CD4-positive, alpha-beta T cell (primary cell): ENCODE data around the gene COL4A2. TPM values are rescaled to one million over a fixed set of nuclear protein-coding genes. Genes with fewer than 3 reads are reported as not detected.

Experiments
- ATAC-seq: fragments of 200-7000 bp; cut with Tn5 transposase; one replicate; pipeline ENCODE4 v1.10.0; 2022; ENCODE audit warnings: mild to moderate bottlenecking; ENCODE audit not compliant: poor library complexity
- CTCF ChIA-PET: fragments of 350-600 bp; sonication (Branson Sonifier 250); formaldehyde crosslinking; loops from one replicate; lab custom pipeline; 2021; ENCODE audit warnings: antibody characterized with exemption, inconsistent platforms; lab: Charles Lee
- POLR2A ChIA-PET: fragments of 350-600 bp; sonication (Branson Sonifier 250); formaldehyde crosslinking; loops from one replicate; lab custom pipeline; 2021; ENCODE audit warnings: antibody characterized with exemption, inconsistent platforms; lab: Charles Lee
- DNase-seq, 14 experiments: peaks; one replicate each; pipeline ENCODE4 v3.0.0-alpha.2; 2013 to 2020; ENCODE audit warnings: mixed read lengths in 2 of 14
- H3K27ac ChIP-seq, 2 donors: one replicate each; pipeline versions ENCODE4 v1.5.1 to v1.7.0; 2013; ENCODE audit warnings: low read length in 2 of 2, low read depth in 1 of 2, mild to moderate bottlenecking in 1 of 2
- H3K27me3 ChIP-seq, 2 experiments: 1 replicate in 1 of 2; 2 replicates in 1 of 2; pipeline versions ENCODE4 v1.6.1 to v1.7.0; 2013; ENCODE audit warnings: low read length in 2 of 2, control low read depth in 1 of 2, mild to moderate bottlenecking in 1 of 2, moderate library complexity in 1 of 2; ENCODE audit not compliant: insufficient read depth in 2 of 2, control insufficient read depth in 1 of 2
- H3K36me3 ChIP-seq: one replicate; pipeline ENCODE4 v1.6.1; 2013; ENCODE audit warnings: low read length, control low read depth; ENCODE audit not compliant: insufficient read depth
- H3K4me1 ChIP-seq: one replicate; pipeline ENCODE4 v1.6.1; 2013; ENCODE audit warnings: low read length, control low read depth; ENCODE audit not compliant: insufficient read depth
- H3K4me3 ChIP-seq: one replicate; pipeline ENCODE4 v1.5.1; 2013; ENCODE audit warnings: mild to moderate bottlenecking, low read length, moderate library complexity
- H3K9me3 ChIP-seq, 2 experiments: 1 replicate in 1 of 2; 2 replicates in 1 of 2; pipeline versions ENCODE4 v1.6.1 to v1.7.0; 2013; ENCODE audit warnings: low read length in 2 of 2, mild to moderate bottlenecking in 2 of 2, control low read depth in 1 of 2, moderate library complexity in 1 of 2; ENCODE audit not compliant: control insufficient read depth in 1 of 2, insufficient read depth in 1 of 2
- H3K27ac Mint-ChIP-seq: one replicate; pipeline ENCODE4 v1.8.0; 2020; ENCODE audit warnings: mixed read lengths
- H3K27me3 Mint-ChIP-seq: one replicate; pipeline ENCODE4 v1.8.0; 2021; ENCODE audit warnings: mixed read lengths
- H3K36me3 Mint-ChIP-seq: one replicate; pipeline ENCODE4 v1.8.0; 2021; ENCODE audit warnings: low read depth, mixed read lengths
- H3K4me1 Mint-ChIP-seq: one replicate; pipeline ENCODE4 v1.8.0; 2021; ENCODE audit warnings: low read depth, mixed read lengths
- H3K4me3 Mint-ChIP-seq: one replicate; pipeline ENCODE4 v1.8.0; 2020; ENCODE audit warnings: mild to moderate bottlenecking, mixed read lengths
- H3K9me3 Mint-ChIP-seq: one replicate; pipeline ENCODE4 v1.8.0; 2020; ENCODE audit warnings: mixed read lengths
- CTCF ChIP-seq: fragments of 200-600 bp; IDR thresholded peaks from one replicate; pipeline ENCODE4 v1.8.0; 2022; ENCODE audit warnings: antibody characterized with exemption, mild to moderate bottlenecking
- intact Hi-C, 2 experiments: fragments of 100-400 bp; cut with DNase I in 1 of 2; cut with micrococcal nuclease in 1 of 2; formaldehyde crosslinking; loops; one replicate each; pipeline versions ENCODE4 v1.15.1 to v1.9.0; 2023 to 2025; cut with DNase I, micrococcal nuclease
- total RNA-seq, 174 experiments: library from RNA in 2 of 174; stranded (reverse) in 2 of 174; gene quantifications; one replicate each; pipeline ENCODE4 v1.2.3 and lab custom pipeline; 2021 to 2026

The COL4A2 gene
- total RNA-seq, 2 experiments from 2014 or later, result not detected

GRCh38 chr13:110343241-110343865 lies 36.3 kb downstream of the COL4A2 start:
- peaks cover 7% of the 10 kb centered on the region for H3K27me3 Mint-ChIP-seq
- peaks cover 19% of the 10 kb centered on the region for H3K4me1 ChIP-seq
- no peaks in the 10 kb centered on the region for H3K9me3 ChIP-seq
- H3K27me3 ChIP-seq, result no peaks in the 10 kb centered on the region
- ATAC-seq (no peak), DNase-seq (no peak)
- TF ChIP-seq CTCF, result no peak
- no peak overlapping the region for H3K27ac ChIP-seq
- no peaks in the 10 kb centered on the region for H3K36me3 ChIP-seq
- no peak overlapping the region for H3K4me3 ChIP-seq
- H3K27ac Mint-ChIP-seq, result no peak overlapping the region
- no peak overlapping the region for H3K4me3 Mint-ChIP-seq
- no peaks in the 10 kb centered on the region for H3K36me3 Mint-ChIP-seq
- peaks cover 32% of the 10 kb centered on the region for H3K4me1 Mint-ChIP-seq
- ChIA-PET POLR2A (no interaction called here), CTCF (no interaction called here)
- H3K9me3 Mint-ChIP-seq, result no peaks in the 10 kb centered on the region
- intact Hi-C loops, result no loop called here

- POLR2A ChIA-PET, result no interaction called here
- no peaks in the 10 kb centered on the region for H3K9me3 ChIP-seq
- H3K4me1 ChIP-seq, result peaks cover 19% of the 10 kb centered on the region
- no peak overlapping the region for H3K4me3 Mint-ChIP-seq
- no peak for ATAC-seq
- H3K27ac ChIP-seq, result no peak overlapping the region
- DNase-seq, result no peak
- peaks cover 8% of the 10 kb centered on the region for H3K27me3 Mint-ChIP-seq
- CTCF ChIA-PET, result no interaction called here
- no peaks in the 10 kb centered on the region for H3K9me3 Mint-ChIP-seq
- no peak for TF ChIP-seq CTCF
- H3K4me1 Mint-ChIP-seq, result peaks cover 25% of the 10 kb centered on the region
- intact Hi-C loops, result no loop called here
- H3K4me3 ChIP-seq, result no peak overlapping the region
- H3K36me3 ChIP-seq, result no peaks in the 10 kb centered on the region
- H3K27ac Mint-ChIP-seq, result no peak overlapping the region
- H3K36me3 Mint-ChIP-seq, result no peaks in the 10 kb centered on the region
- no peaks in the 10 kb centered on the region for H3K27me3 ChIP-seq
Measured at GRCh38 chr13:110344320-110344719, 37.2 kb downstream of the COL4A2 start.

GRCh38 chr13:110345266-110345665 lies 38.2 kb downstream of the COL4A2 start:
- no peaks in the 10 kb centered on the region for H3K36me3 Mint-ChIP-seq
- no peak overlapping the region for H3K4me3 Mint-ChIP-seq
- Histone ChIP-seq H3K27me3 (no peaks in the 10 kb centered on the region), H3K4me1 (peaks cover 13% of the 10 kb centered on the region), H3K4me3 (no peak overlapping the region), H3K9me3 (no peaks in the 10 kb centered on the region), H3K27ac (no peak overlapping the region), H3K36me3 (no peaks in the 10 kb centered on the region)
- no peaks in the 10 kb centered on the region for H3K9me3 Mint-ChIP-seq
- CTCF ChIA-PET, result no interaction called here
- ATAC-seq, result no peak
- TF ChIP-seq CTCF, result no peak
- DNase-seq, result no peak
- POLR2A ChIA-PET, result no interaction called here
- peaks cover 17% of the 10 kb centered on the region for H3K4me1 Mint-ChIP-seq
- no peak overlapping the region for H3K27ac Mint-ChIP-seq
- H3K27me3 Mint-ChIP-seq, result peaks cover 14% of the 10 kb centered on the region
- intact Hi-C loops, result no loop called here
